ENCODE results near the gene GTF2B.
"Not testable (repeated sequence)": the region's sequence is repeated elsewhere in the genome, so short reads cannot be mapped to it uniquely, and the experiment has no call there.

GTF2B gene

DNA sequence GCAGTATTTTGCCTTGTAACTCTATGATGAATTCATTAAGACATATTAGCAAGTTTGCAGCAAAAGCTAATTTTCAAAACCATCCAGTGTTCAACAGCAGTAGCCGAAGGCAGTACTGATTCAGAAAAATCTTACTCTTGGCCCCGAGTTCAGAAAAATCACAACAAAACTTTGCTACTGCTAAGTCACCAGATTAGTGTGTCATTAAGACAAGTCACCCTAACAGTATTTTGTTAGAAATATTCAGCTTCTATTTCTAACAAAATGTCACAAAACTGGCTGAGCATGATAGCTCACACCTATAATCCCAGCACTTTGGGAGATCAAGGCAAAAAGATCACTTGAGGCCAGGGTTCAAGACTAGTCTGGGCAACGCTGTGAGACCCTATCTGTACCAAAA lies 8.2 kb downstream of the GTF2B start:
- DNase-seq (no peak), ATAC-seq (no peak)

DNA sequence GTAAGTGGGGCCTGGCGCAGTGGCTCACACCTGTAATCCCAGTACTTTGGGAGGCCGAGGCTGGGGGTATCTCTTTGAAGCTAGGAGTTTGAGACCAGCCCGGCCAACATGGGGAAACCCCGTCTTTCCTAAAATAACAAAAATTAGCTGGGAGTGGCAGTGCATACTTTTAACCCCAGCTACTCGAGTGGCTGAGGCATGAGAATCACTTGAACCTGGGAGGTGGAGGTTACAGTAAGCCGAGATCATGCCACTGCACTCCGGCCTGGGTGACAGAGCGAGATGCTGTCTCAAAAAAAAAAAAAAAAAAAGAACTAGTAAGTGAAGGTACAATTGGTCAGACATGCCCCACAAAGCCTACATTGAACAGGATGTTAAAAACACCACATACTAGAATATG lies 10.7 kb downstream of the GTF2B start:
- ATAC-seq, DNase-seq: not testable (repeated sequence)

DNA sequence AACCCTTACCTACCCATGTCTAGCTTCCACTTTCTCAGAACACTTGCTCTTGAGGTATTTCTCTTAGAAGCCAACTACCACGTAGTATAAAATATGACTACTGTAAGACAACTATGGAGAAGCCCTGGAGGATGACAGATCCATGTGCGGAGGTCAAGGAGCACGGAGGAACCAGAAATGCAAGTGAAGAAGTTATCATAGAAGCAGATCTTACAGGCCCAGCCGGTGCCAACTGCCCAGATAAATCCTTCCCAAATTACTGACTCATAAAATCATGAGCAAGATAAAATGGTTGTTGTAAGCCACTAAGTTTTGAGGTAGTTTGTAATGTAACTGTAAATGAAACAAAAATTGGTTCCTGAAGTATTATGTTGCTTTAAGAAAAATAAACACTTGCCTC lies 12.6 kb downstream of the GTF2B start:
- no peak for ATAC-seq
- no peak for DNase-seq

DNA sequence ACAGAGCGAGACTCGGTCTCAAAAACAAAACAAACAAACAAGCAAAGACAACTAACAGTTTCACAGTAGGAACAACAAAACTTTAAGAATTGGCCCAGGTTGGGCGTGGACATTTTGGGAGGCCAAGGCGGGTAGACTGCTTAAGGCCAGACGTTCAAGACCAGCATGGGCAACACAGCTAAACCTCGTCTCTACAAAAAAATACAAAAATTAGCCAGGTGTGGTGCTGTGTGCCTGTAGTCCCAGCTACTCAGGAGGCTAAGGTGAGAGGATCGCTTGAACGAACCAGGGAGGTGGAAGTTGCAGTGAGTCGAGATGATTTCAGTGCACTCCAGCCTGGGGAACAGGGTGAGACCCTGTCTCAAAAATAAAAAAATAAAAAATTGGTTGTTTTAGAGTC lies 13.5 kb downstream of the GTF2B start:
- DNase-seq: no peak
- ATAC-seq: no peak

DNA sequence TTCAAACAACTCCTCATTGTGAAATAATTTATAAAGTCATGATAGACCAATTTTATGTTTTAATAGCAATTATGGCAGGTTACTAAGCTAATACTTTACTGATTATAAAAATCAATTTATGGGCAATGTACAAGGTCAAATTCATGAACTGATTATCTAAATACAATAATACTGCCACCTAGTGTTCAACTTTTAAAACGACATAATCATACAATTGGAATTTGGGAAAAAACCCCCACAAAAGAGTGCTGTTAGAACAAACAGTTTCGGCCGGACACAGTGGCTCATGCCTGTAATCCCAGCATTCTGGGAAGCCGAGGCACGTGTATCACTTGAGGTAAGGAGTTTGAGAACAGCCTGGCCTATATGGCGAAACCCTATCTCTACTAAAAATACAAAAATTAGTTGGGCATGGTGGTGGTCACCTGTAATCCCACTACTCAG lies 14.0 kb downstream of the GTF2B start:
- no peak for ATAC-seq
- DNase-seq: no peak

DNA sequence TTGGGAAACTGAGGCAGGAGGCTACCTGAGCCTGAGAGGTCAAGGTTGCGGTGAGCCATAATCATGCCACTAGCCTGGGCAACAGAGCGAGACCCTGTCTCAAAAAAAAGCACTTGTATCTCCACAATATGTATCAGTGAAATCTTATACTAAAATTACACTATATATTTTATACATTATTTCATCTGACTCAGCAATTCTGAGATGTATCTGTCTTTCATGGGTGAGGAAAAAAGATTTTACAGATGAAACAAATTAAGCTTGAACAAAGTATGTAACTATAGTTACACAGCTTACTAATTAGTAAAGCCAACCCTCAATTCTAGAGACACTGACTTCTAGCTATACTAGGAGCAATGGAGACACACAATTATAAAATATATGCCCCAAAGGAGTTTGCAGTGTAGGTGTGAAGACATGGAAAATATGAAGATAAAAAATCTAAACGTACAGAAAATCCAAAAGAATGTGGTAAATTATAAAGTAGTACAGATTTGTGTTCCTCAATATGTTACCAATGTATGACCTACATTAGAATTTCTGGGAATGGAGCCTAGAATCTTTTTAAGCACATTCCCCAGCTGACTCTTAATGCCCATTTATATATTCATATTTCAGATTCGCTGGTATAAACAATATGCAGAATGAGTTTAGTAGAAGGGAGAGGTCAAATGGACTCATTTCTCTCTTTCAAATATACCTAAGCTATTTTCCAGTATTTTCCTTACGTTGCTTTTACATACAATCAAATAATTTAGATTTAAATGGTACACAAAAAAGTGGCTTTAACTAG lies 14.6 kb downstream of the GTF2B start:
- ATAC-seq (no peak), DNase-seq (no peak)

DNA sequence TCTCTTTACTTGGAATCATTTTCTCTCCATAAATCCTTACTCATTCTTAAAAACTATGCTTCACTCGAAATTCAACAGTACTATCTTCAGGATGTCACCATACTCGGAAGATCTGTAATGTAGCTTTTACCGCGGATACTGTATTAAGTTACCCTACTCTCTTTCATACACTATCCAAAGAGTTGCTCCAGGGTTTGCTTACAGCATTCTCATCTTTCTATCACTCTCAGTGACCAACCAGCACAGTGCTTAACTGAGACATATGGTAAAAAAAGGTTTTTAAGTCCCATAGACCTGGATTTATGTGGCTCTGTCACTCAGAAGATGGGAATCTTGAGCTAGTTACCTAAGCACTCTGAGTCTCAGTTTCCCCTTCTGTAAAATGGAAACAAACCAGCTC lies 15.8 kb downstream of the GTF2B start:
- ATAC-seq: no peak
- DNase-seq: no peak

DNA sequence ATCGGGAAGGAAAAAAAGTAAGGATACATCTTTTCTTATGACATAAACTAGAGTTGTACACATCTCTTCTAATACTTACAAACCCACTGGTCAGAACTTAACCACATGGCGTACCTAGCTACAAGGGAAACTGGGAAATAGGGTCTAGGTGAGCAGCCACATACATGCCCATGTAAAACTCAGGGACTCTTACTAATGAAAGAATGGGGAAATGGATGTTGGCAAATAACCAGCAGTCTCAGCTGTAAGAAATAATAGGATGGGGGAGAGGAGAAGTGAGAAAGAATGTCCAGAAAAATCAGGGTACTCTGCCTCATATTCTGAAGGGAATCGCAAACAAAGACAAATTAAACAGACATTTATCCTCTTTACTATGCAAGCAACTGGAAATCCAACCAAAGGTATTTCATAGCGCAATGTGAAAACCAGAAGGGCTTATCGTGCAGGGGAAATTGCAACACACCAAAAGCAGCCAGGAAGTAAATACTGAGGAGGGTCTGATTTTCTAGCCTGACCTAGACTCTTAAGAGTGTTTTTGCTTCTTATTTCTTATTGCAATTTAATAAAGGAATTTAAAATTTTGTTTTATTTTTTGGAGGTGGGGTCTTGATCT lies 17.5 kb downstream of the GTF2B start:
- no peak for ATAC-seq
- DNase-seq: no peak

DNA sequence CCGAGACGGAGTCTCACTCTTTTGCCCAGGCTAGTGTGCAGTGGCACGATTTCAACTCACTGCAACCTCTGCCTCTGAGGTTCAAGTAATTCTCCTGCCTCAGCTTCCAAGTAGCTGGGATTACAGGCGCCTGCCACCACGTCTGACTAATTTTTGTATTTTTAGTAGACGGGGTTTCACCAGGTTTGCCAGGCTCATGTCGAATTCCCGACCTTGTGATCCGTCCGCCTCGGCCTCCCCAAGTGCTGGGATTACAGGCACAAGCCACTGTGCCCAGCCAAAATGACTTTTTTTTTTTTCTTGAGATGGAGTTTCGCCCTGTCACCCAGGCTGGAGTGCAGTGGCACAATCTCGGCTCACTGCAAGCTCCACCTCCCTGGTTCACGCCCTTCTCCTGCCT lies 21.7 kb downstream of the GTF2B start:
- not testable (repeated sequence) for DNase-seq

DNA sequence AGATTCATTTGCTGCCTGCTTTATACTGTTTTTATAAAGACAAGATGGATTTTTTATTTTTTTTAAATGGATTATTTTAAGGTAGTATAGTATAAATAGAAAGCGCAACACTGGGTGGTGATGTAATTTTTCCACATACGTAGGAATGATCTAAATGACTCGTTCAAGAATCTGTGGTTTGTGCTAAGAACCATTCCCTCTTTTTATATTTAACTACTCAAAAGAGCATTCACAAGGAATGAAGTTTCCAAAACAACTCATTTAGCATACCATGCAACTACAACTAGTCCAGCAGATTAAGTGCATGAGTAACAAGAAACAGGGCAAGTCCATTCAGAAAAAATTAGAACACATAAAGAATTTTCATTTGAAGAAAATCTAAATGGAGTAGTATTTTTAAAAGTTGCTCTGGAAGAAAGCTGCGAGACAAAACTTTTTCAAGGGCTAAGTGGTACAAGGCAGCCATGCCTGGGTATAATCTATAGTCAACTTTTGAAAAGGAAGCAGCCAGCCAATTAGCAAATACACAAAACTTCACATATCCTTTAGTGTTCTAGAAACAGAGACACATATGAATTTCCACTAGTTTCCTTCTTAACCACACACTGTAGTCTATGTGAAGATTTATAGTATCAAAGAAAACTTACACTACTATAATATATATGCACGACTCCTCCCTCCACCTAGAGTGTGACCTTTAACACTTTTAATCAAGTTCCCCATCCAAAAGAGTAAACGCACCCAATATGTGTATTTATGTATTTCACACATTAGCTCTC lies 23.4 kb downstream of the GTF2B start:
- DNase-seq: no peak
- ATAC-seq: peak; percentile 82

More for the DNA sequence above, 21.7 kb downstream of the GTF2B start:
- ATAC-seq: not testable (repeated sequence)

DNA sequence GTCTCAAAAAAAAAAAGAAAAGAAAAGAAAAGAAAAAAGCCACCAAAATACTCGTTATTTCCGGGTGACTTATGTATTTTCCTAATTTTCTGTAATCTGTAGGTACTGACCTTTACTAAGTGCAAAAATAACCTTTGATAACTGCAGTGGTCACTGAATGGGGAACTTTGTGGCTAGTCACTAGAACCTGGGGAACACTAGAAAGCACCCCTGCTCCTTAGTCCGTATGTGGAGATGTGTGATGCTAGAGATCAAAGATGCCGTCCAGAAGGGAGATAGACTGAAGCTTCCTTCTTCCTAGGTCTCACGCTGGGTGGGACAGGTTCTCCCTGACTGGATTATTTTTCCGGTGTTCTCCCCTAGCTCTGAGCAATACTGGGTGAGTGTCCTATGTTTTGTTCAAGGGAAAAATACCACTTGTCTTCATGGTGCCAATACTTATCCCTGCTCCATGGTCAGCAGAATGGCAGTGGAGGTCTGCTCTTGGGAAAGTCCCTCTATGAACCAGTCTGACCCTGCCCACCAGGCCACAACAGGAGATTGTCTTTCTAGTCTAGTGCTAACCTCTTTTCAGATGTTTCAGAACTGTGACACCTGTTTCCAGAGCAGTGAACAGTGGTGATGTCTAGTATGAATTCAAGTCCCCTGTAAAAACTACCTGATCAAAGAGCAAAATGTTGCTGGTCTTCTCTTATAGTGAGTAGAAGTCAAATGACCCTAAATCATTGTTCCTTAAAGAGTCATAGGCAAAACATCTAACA lies 39.9 kb downstream of the GTF2B start:
- DNase-seq: no peak
- peak; percentile 68 for ATAC-seq

DNA sequence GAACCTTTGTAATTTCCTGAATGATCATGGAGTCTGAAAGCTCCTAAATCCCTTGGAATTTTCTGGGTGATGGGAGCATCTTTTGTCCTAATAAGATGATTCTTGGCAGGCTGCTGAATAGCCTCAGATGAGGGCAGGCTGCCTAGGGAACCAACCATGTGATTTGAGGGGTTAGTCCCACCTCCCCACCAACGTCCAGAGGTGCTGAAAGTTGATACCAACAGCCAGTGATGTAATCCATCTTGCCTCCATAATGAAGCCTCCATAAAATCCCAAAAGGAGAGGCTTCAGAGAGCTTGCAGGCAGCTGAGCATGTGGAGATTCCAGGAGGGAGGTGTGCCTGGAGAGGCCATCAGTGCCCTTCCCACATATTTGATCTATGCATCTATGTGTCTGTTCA lies 43.7 kb downstream of the GTF2B start:
- no peak for DNase-seq
- ATAC-seq: no peak

DNA sequence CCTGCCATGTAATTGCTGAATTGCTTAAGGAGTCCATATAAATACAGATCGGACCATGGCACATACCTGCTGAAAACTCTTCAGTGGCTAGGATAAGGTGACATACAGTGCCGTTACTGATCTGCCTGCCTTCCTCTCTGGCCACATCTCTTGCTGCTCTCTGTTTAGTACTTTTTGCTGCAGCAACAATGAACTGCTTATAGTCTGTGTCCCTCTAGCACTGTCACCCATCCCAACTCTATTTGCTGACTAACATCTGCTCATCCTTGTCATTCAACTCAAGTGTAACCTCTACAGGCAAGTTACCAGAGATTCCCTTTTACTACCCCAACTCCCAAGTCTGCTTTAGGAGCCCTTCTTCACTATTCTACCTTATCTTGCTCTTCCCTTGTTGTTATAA lies 65.6 kb downstream of the GTF2B start:
- no peak for DNase-seq
- ATAC-seq: no peak

DNA sequence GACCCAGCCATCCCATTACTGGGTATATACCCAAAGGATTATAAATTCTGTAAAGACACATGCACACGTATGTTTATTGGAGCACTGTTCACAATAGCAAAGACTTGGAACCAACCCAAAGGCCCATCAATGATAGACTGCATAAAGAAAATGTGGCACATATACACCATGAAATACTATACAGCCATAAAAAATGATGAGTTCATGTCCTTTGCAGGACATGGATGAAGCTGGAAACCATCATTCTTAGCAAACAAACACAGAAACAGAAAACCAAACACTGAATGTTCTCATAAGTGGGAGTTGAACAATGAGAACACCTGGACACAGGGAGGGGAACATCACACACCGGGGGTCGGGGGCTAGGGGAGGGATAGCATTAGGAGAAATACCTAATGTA lies 71.7 kb downstream of the GTF2B start:
- not testable (repeated sequence) for DNase-seq, ATAC-seq

DNA sequence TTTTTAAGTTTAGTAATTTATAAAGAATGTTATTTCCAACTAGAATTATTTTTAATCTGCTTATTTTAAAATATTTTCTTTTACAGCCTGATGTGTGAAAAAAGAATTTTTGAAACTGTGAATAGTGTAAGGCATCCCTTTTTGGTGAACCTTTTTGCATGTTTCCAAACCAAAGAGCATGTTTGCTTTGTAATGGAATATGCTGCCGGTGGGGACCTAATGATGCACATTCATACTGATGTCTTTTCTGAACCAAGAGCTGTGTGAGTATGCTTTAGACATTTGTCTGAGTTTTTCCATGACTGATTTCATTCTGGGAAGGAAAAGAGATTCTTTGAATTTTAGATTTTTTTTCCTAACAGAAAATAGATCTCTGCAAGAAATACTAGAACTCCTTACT lies 77.9 kb downstream of the GTF2B start:
- DNase-seq (no peak), ATAC-seq (no peak)

DNA sequence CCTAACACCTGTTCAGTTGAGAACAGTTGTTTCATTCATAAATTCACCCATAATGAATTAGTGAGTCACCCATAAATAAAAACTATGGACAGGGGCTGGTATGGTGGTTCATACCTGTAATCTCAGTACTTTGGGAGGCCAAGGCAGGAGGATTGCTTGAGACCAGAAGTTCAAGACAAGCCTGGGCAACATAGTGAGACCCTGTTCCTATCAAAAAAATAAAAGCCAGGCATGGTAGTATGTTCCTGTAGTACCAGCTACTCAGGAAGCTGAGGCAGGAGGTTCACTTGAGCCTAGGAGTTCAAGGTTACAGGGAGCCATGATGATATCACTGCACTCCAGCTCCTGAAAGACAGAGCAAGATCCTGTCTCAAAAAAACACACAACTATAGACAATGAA lies 79.0 kb downstream of the GTF2B start:
- ATAC-seq: no peak
- DNase-seq: no peak

DNA sequence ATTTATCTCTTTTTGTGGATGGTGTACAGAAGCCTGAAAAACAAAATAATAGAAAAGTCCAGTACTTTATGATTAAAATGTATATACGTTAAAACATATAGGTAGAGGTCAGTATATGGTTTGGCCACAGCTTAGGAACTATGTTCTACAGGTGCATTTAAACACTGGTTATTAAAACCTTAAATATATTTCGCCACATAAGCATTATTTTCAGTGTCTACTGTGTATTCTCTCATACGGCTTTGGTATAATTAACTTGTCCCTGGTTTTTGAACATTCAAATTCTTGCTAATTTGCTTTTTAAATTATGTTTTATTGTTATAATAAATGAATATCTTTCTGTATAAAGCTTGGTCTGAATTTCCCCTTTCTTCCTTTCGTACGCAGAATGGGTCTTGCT lies 87.9 kb downstream of the GTF2B start:
- ATAC-seq: no peak
- no peak for DNase-seq

DNA sequence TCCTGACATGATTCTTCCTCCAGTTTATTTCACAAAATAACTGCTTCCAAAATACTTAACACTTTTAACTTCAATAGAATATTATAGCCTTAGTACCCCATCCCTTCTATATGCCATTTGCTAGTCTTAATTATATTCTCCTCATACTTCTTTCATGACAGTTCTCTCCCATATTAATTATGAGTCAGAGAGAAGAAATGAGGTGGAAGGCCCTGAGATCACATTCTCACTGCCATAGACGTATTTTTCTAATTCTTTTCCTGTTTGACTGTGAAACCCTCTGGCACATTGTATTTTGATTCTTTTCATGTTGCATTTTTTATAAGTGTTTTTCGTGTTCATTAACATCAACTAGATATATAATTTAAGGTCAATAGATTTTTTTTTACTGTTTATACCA lies 88.4 kb downstream of the GTF2B start:
- DNase-seq (no peak), ATAC-seq (no peak)

Measured in stimulated activated naive CD8-positive, alpha-beta T cell treated with anti-CD3 and anti-CD28 coated beads, Interleukin-15, Interleukin-2, amounts not matched to agents 100 U/mL and 50 U/mL, for 24 hours (primary cell).